A549 (cell line): ENCODE measurements around the gene WFS1. TPM values are rescaled to one million over a fixed set of nuclear protein-coding genes. Genes with fewer than 3 reads are reported as not detected.

ENCODE experiments used
- ATAC-seq, 2 experiments: fragments of 200-7000 bp in 1 of 2; fragments of >200 bp in 1 of 2; cut with Nextera tagmentation in 1 of 2; cut with Tn5 transposase in 1 of 2; 3 replicates each; pipeline versions ENCODE4 v1.8.0 to v1.9.1; 2018 to 2020; ENCODE audit warnings: mild to moderate bottlenecking in 1 of 2, moderate library complexity in 1 of 2
- CTCF ChIA-PET: fragments of 300-600 bp; sonication (Branson Sonifier 250); formaldehyde crosslinking; extraction: SDS; loops from one replicate; lab custom pipeline; 2021; ENCODE audit warnings: antibody characterized with exemption, inconsistent platforms; lab: Yijun Ruan, JAX
- POLR2A ChIA-PET: fragments of 350-600 bp; formaldehyde crosslinking; extraction: SDS; loops from one replicate; lab custom pipeline; 2021; ENCODE audit warnings: antibody characterized with exemption, inconsistent platforms; lab: Yijun Ruan, JAX
- DNase-seq, 2 experiments: peaks; one replicate each; pipeline versions ENCODE4 v3.0.0 to v3.0.0-alpha.2; 2011 to 2016; ENCODE audit warnings: low read depth in 1 of 2, low spot score in 1 of 2
- FAIRE-seq: peaks from 2 replicates; lab custom pipeline; 2011; peaks lifted over from hg19 to GRCh38; lab: Jason Lieb, UNC
- H3K27ac ChIP-seq, 2 experiments: fragments of >200 bp; sonication (Bioruptor Twin); formaldehyde crosslinking; 3 replicates each; pipeline ENCODE4 v1.5.1; 2016 to 2017
- H3K4me1 ChIP-seq: fragments of >200 bp; sonication (Bioruptor Twin); formaldehyde crosslinking; 3 replicates; pipeline ENCODE4 v1.6.1; 2016
- H3K4me2 ChIP-seq: fragments of >200 bp; sonication (Bioruptor Twin); formaldehyde crosslinking; 3 replicates; pipeline ENCODE4 v1.6.1; 2016
- H3K4me3 ChIP-seq: fragments of >200 bp; sonication (Bioruptor Twin); formaldehyde crosslinking; 3 replicates; pipeline ENCODE4 v1.5.1; 2016
- H3K9me3 ChIP-seq: fragments of >200 bp; sonication (Bioruptor Twin); formaldehyde crosslinking; 3 replicates; pipeline ENCODE4 v1.6.1; 2016
- ATOH8 ChIP-seq: fragments of 250-450 bp; sonication (Bioruptor Pico); IDR thresholded peaks from 2 replicates; pipeline ENCODE4 v1.5.0; 2020; ENCODE audit warnings: low read depth, mild to moderate bottlenecking, moderate library complexity
- CHD2 ChIP-seq: fragments of 150-350 bp; IDR thresholded peaks from 2 replicates; pipeline ENCODE4 v1.6.1; 2014; ENCODE audit warnings: low read length; ENCODE audit not compliant: partially characterized antibody
- CHD4 ChIP-seq: fragments of 200-600 bp; sonication (generic); IDR thresholded peaks from 2 replicates; pipeline ENCODE4 v1.6.1; 2016; ENCODE audit warnings: antibody characterized with exemption, mild to moderate bottlenecking, borderline replicate concordance
- E2F6 ChIP-seq: IDR thresholded peaks from 2 replicates; pipeline ENCODE4 v1.6.1; 2012; ENCODE audit warnings: low read depth, borderline replicate concordance
- EP300 ChIP-seq, 2 experiments: fragments of >200 bp; sonication (Bioruptor Twin); formaldehyde crosslinking; IDR thresholded peaks; 2 replicates in 1 of 2; 3 replicates in 1 of 2; pipeline ENCODE4 v1.6.1; 2016 to 2017
- FOXS1 ChIP-seq: fragments of 250-450 bp; sonication (Bioruptor Pico); IDR thresholded peaks from 2 replicates; pipeline ENCODE4 v1.5.0; 2020; ENCODE audit warnings: mild to moderate bottlenecking, moderate library complexity
- HEYL ChIP-seq: fragments of 250-450 bp; sonication (Bioruptor Pico); IDR thresholded peaks from 2 replicates; pipeline ENCODE4 v1.8.0; 2021; ENCODE audit warnings: mild to moderate bottlenecking, moderate library complexity
- KDM5A ChIP-seq: fragments of 200-600 bp; sonication (generic); IDR thresholded peaks from 2 replicates; pipeline ENCODE4 v1.6.1; 2016; ENCODE audit warnings: antibody characterized with exemption, mild to moderate bottlenecking
- MAZ ChIP-seq: fragments of 150-350 bp; IDR thresholded peaks from 2 replicates; pipeline ENCODE4 v1.6.1; 2014; ENCODE audit warnings: antibody characterized with exemption, low read depth, low read length, borderline replicate concordance
- NFE2L2 ChIP-seq: fragments of 150-350 bp; conservative IDR thresholded peaks from 2 replicates; pipeline ENCODE4 v1.6.1; 2014; ENCODE audit warnings: low read length
- NPAS2 ChIP-seq: fragments of 250-450 bp; sonication (Bioruptor Pico); IDR thresholded peaks from 2 replicates; pipeline ENCODE4 v1.8.0; 2022; ENCODE audit warnings: mild to moderate bottlenecking, moderate library complexity, borderline replicate concordance
- PBX3 ChIP-seq: IDR thresholded peaks from 2 replicates; pipeline ENCODE4 v1.6.1; 2012
- PHF8 ChIP-seq: fragments of 200-600 bp; sonication (generic); IDR thresholded peaks from 2 replicates; pipeline ENCODE4 v1.6.1; 2016; ENCODE audit warnings: low read depth, mild to moderate bottlenecking, antibody characterized with exemption, moderate library complexity, borderline replicate concordance
- RAD21 ChIP-seq, 2 experiments: fragments of >200 bp in 1 of 2; sonication (Bioruptor Twin) in 1 of 2; formaldehyde crosslinking in 1 of 2; IDR thresholded peaks in 1 of 2; conservative IDR thresholded peaks in 1 of 2; 2 replicates in 1 of 2; 3 replicates in 1 of 2; pipeline ENCODE4 v1.6.1; 2012 to 2018; ENCODE audit warnings: inconsistent platforms in 1 of 2
- REST ChIP-seq: fragments of 200-600 bp; sonication (generic); IDR thresholded peaks from 2 replicates; pipeline ENCODE4 v1.6.1; 2016; ENCODE audit warnings: antibody characterized with exemption, mild to moderate bottlenecking, moderate library complexity
- RFX5 ChIP-seq: fragments of 450-650 bp; IDR thresholded peaks from 2 replicates; pipeline ENCODE4 v1.7.1; 2014; ENCODE audit warnings: antibody characterized with exemption, mild to moderate bottlenecking, moderate library complexity
- SMC3 ChIP-seq: fragments of >200 bp; sonication (Bioruptor Twin); formaldehyde crosslinking; IDR thresholded peaks from 3 replicates; pipeline ENCODE4 v1.6.1; 2018; ENCODE audit warnings: inconsistent platforms
- SREBF2 ChIP-seq: fragments of 450-650 bp; IDR thresholded peaks from 2 replicates; pipeline ENCODE4 v1.6.1; 2014; ENCODE audit warnings: mild to moderate bottlenecking, moderate library complexity
- TFCP2L1 ChIP-seq: fragments of 250-450 bp; sonication (Bioruptor Pico); IDR thresholded peaks from 2 replicates; pipeline ENCODE4 v1.5.0; 2021; ENCODE audit warnings: mild to moderate bottlenecking
- TP53 ChIP-seq: fragments of 250-450 bp; sonication (Bioruptor Pico); IDR thresholded peaks from 2 replicates; pipeline ENCODE4 v1.5.0; 2021; ENCODE audit warnings: mild to moderate bottlenecking, moderate library complexity
- USF2 ChIP-seq: fragments of 450-650 bp; IDR thresholded peaks from 2 replicates; pipeline ENCODE4 v1.6.1; 2014; ENCODE audit warnings: antibody characterized with exemption
- ZFP36 ChIP-seq: fragments of 450-650 bp; IDR thresholded peaks from 2 replicates; pipeline ENCODE4 v1.6.1; 2014; ENCODE audit warnings: borderline replicate concordance; ENCODE audit not compliant: partially characterized antibody
- WGBS: methylation state at CpG from one replicate; pipeline ENCODE4 v1.1.6; 2017; ENCODE audit errors: missing lambda C conversion rate; 5-methylcytosine and 5-hydroxymethylcytosine counted together
- polyA plus RNA-seq, 4 experiments: library from polyadenylated mRNA; depleted of rRNA in 3 of 4; stranded (reverse); fragments of >200 nt; fragmentation: RNase III in 1 of 4; extraction: RNeasy Plus Mini Kit Qiagen cat#74134 plus additional on column Dnase treatment in 1 of 4; gene quantifications; 2 replicates in 3 of 4; 3 replicates in 1 of 4; pipeline ENCODE4 v1.2.3, GENCODE V29; 2011 to 2017

Gene WFS1
- polyA plus RNA-seq, 2 of the 4 experiments (the other 2 are of a cell fraction), result 8.8 to 13.6 TPM

GRCh38 chr4:6288342-6288741 lies 18.7 kb downstream of the WFS1 start:
- H3K4me2 ChIP-seq, result no peak overlapping the region
- DNase-seq (no peak), ATAC-seq (no peak), FAIRE-seq (no peak)
- no peaks in the 10 kb centered on the region for H3K4me1 ChIP-seq
- 91% methylated on average over 5 of the region's 5 CpGs for WGBS
- CTCF ChIA-PET, result interaction anchor here (1.0 to 2.5 kb wide), 2 partner anchors 37 to 39 kb away, joined by 3 to 5 read pairs; no protein-coding TSS in a partner anchor
- POLR2A ChIA-PET, result no interaction called here
- no peak for TF ChIP-seq CHD4
- no peak for TF ChIP-seq RFX5
- TF ChIP-seq CHD2, result no peak
- TF ChIP-seq TFCP2L1 (CRISPR knock-in tag), result no peak
- no peak for TF ChIP-seq REST
- no peak for TF ChIP-seq SMC3
- no peak for TF ChIP-seq USF2
- no peak for TF ChIP-seq ZFP36
- no peak for TF ChIP-seq NFE2L2
- no peak for TF ChIP-seq SREBF2
- TF ChIP-seq PBX3, result no peak
- TF ChIP-seq FOXS1 (CRISPR knock-in tag), result no peak
- no peak for TF ChIP-seq PHF8
- TF ChIP-seq HEYL (CRISPR knock-in tag), result no peak
- TF ChIP-seq ATOH8, result no peak
- no peak for TF ChIP-seq EP300 (IDR thresholded peaks at IDR 0.05)
- H3K27ac ChIP-seq, result no peak overlapping the region
- H3K4me3 ChIP-seq, result no peak overlapping the region
- H3K9me3 ChIP-seq, result no peaks in the 10 kb centered on the region

- H3K4me3 ChIP-seq, result no peak overlapping the region
- POLR2A ChIA-PET, result no interaction called here
- TF ChIP-seq HEYL (CRISPR knock-in tag) (no peak), REST (no peak), RAD21 (conservative IDR thresholded peaks at IDR 0.05 in 1 of 2, IDR thresholded peaks at IDR 0.05 in 1 of 2) (no peak), MAZ (no peak), NPAS2 (CRISPR knock-in tag) (no peak), E2F6 (no peak), KDM5A (no peak), TP53 (CRISPR knock-in tag) (no peak), FOXS1 (CRISPR knock-in tag) (no peak)
- no peak overlapping the region for H3K4me2 ChIP-seq
- FAIRE-seq (no peak), DNase-seq (no peak), ATAC-seq (no peak)
- CTCF ChIA-PET, result no interaction called here
- WGBS, result 95% methylated on average over 14 of the region's 15 CpGs
- no peak overlapping the region for H3K27ac ChIP-seq
- no peaks in the 10 kb centered on the region for H3K9me3 ChIP-seq
- no peaks in the 10 kb centered on the region for H3K4me1 ChIP-seq
Observed at GRCh38 chr4:6288871-6289270, 19.2 kb downstream of the WFS1 start.
